A549 (cell line): ENCODE measurements around the gene HCFC2. TPM values are rescaled to one million over a fixed set of nuclear protein-coding genes. Genes with fewer than 3 reads are reported as not detected.

Source experiments
- ATAC-seq, 2 experiments: fragments of 200-7000 bp in 1 of 2; fragments of >200 bp in 1 of 2; cut with Nextera tagmentation in 1 of 2; cut with Tn5 transposase in 1 of 2; 3 replicates each; pipeline versions ENCODE4 v1.8.0 to v1.9.1; 2018 to 2020; ENCODE audit warnings: mild to moderate bottlenecking in 1 of 2, moderate library complexity in 1 of 2
- CTCF ChIA-PET: fragments of 300-600 bp; sonication (Branson Sonifier 250); formaldehyde crosslinking; extraction: SDS; loops from one replicate; lab custom pipeline; 2021; ENCODE audit warnings: antibody characterized with exemption, inconsistent platforms; lab: Yijun Ruan, JAX
- POLR2A ChIA-PET: fragments of 350-600 bp; formaldehyde crosslinking; extraction: SDS; loops from one replicate; lab custom pipeline; 2021; ENCODE audit warnings: antibody characterized with exemption, inconsistent platforms; lab: Yijun Ruan, JAX
- DNase-seq, 2 experiments: peaks; one replicate each; pipeline versions ENCODE4 v3.0.0 to v3.0.0-alpha.2; 2011 to 2016; ENCODE audit warnings: low read depth in 1 of 2, low spot score in 1 of 2
- FAIRE-seq: peaks from 2 replicates; lab custom pipeline; 2011; peaks lifted over from hg19 to GRCh38; lab: Jason Lieb, UNC
- H3K27ac ChIP-seq, 2 experiments: fragments of >200 bp; sonication (Bioruptor Twin); formaldehyde crosslinking; 3 replicates each; pipeline ENCODE4 v1.5.1; 2016 to 2017
- H3K4me1 ChIP-seq: fragments of >200 bp; sonication (Bioruptor Twin); formaldehyde crosslinking; 3 replicates; pipeline ENCODE4 v1.6.1; 2016
- H3K4me2 ChIP-seq: fragments of >200 bp; sonication (Bioruptor Twin); formaldehyde crosslinking; 3 replicates; pipeline ENCODE4 v1.6.1; 2016
- H3K4me3 ChIP-seq: fragments of >200 bp; sonication (Bioruptor Twin); formaldehyde crosslinking; 3 replicates; pipeline ENCODE4 v1.5.1; 2016
- H3K9me3 ChIP-seq: fragments of >200 bp; sonication (Bioruptor Twin); formaldehyde crosslinking; 3 replicates; pipeline ENCODE4 v1.6.1; 2016
- ATOH8 ChIP-seq: fragments of 250-450 bp; sonication (Bioruptor Pico); IDR thresholded peaks from 2 replicates; pipeline ENCODE4 v1.5.0; 2020; ENCODE audit warnings: low read depth, mild to moderate bottlenecking, moderate library complexity
- BCL3 ChIP-seq: fragments of >200 bp; sonication (Bioruptor Twin); formaldehyde crosslinking; IDR thresholded peaks from 3 replicates; pipeline ENCODE4 v1.6.1; 2016
- CEBPB ChIP-seq, 2 experiments: fragments of >200 bp in 1 of 2; sonication (Bioruptor Twin) in 1 of 2; formaldehyde crosslinking in 1 of 2; IDR thresholded peaks; 2 replicates each; pipeline ENCODE4 v1.6.1; 2012 to 2016
- CHD2 ChIP-seq: fragments of 150-350 bp; IDR thresholded peaks from 2 replicates; pipeline ENCODE4 v1.6.1; 2014; ENCODE audit warnings: low read length; ENCODE audit not compliant: partially characterized antibody
- FOSL2 ChIP-seq, 2 experiments: fragments of 450-650 bp in 1 of 2; fragments of >200 bp in 1 of 2; sonication (Bioruptor Twin) in 1 of 2; formaldehyde crosslinking; IDR thresholded peaks; 2 replicates each; pipeline versions ENCODE4 v1.5.0 to v1.6.1; 2016 to 2020; ENCODE audit warnings: mild to moderate bottlenecking in 1 of 2, moderate library complexity in 1 of 2
- FOXS1 ChIP-seq: fragments of 250-450 bp; sonication (Bioruptor Pico); IDR thresholded peaks from 2 replicates; pipeline ENCODE4 v1.5.0; 2020; ENCODE audit warnings: mild to moderate bottlenecking, moderate library complexity
- GATA3 ChIP-seq: IDR thresholded peaks from 2 replicates; pipeline ENCODE4 v1.6.1; 2012; ENCODE audit warnings: borderline replicate concordance
- JUNB ChIP-seq: fragments of >200 bp; sonication (Bioruptor Twin); formaldehyde crosslinking; IDR thresholded peaks from 2 replicates; pipeline ENCODE4 v1.6.1; 2016
- KDM1A ChIP-seq: fragments of 200-600 bp; sonication (generic); IDR thresholded peaks from 2 replicates; pipeline ENCODE4 v1.6.1; 2016; ENCODE audit warnings: low read depth, mild to moderate bottlenecking
- MYC ChIP-seq: IDR thresholded peaks from 2 replicates; pipeline ENCODE4 v1.6.1; 2012; ENCODE audit warnings: mild to moderate bottlenecking, inconsistent platforms, low read length, improper control_type of control experiment, borderline replicate concordance
- NFE2L2 ChIP-seq: fragments of 150-350 bp; conservative IDR thresholded peaks from 2 replicates; pipeline ENCODE4 v1.6.1; 2014; ENCODE audit warnings: low read length
- NPAS2 ChIP-seq: fragments of 250-450 bp; sonication (Bioruptor Pico); IDR thresholded peaks from 2 replicates; pipeline ENCODE4 v1.8.0; 2022; ENCODE audit warnings: mild to moderate bottlenecking, moderate library complexity, borderline replicate concordance
- NR3C1 ChIP-seq: fragments of >200 bp; sonication (Bioruptor Twin); formaldehyde crosslinking; IDR thresholded peaks from 3 replicates; pipeline ENCODE4 v1.6.1; 2017
- POLR2A ChIP-seq: IDR thresholded peaks from 2 replicates; pipeline ENCODE4 v1.6.1; 2012; ENCODE audit warnings: mild to moderate bottlenecking, low read length
- RCOR1 ChIP-seq: fragments of 150-350 bp; IDR thresholded peaks from 2 replicates; pipeline ENCODE4 v1.6.1; 2014; ENCODE audit warnings: antibody characterized with exemption, low read length, low read depth
- RFX5 ChIP-seq: fragments of 450-650 bp; IDR thresholded peaks from 2 replicates; pipeline ENCODE4 v1.7.1; 2014; ENCODE audit warnings: antibody characterized with exemption, mild to moderate bottlenecking, moderate library complexity
- SMC3 ChIP-seq: fragments of >200 bp; sonication (Bioruptor Twin); formaldehyde crosslinking; IDR thresholded peaks from 3 replicates; pipeline ENCODE4 v1.6.1; 2018; ENCODE audit warnings: inconsistent platforms
- TP53 ChIP-seq: fragments of 250-450 bp; sonication (Bioruptor Pico); IDR thresholded peaks from 2 replicates; pipeline ENCODE4 v1.5.0; 2021; ENCODE audit warnings: mild to moderate bottlenecking, moderate library complexity
- USF2 ChIP-seq: fragments of 450-650 bp; IDR thresholded peaks from 2 replicates; pipeline ENCODE4 v1.6.1; 2014; ENCODE audit warnings: antibody characterized with exemption
- ZFP36 ChIP-seq: fragments of 450-650 bp; IDR thresholded peaks from 2 replicates; pipeline ENCODE4 v1.6.1; 2014; ENCODE audit warnings: borderline replicate concordance; ENCODE audit not compliant: partially characterized antibody
- ZNF302 ChIP-seq: fragments of 250-450 bp; sonication (Bioruptor Pico); IDR thresholded peaks from 2 replicates; pipeline ENCODE4 v1.9.0; 2021; ENCODE audit warnings: inconsistent platforms, mild to moderate bottlenecking, moderate library complexity
- WGBS: methylation state at CpG from one replicate; pipeline ENCODE4 v1.1.6; 2017; ENCODE audit errors: missing lambda C conversion rate; 5-methylcytosine and 5-hydroxymethylcytosine counted together
- polyA plus RNA-seq, 4 experiments: library from polyadenylated mRNA; depleted of rRNA in 3 of 4; stranded (reverse); fragments of >200 nt; fragmentation: RNase III in 1 of 4; extraction: RNeasy Plus Mini Kit Qiagen cat#74134 plus additional on column Dnase treatment in 1 of 4; gene quantifications; 2 replicates in 3 of 4; 3 replicates in 1 of 4; pipeline ENCODE4 v1.2.3, GENCODE V29; 2011 to 2017
- TF ChIP-seq, protein P1 (sequence below): IDR thresholded peaks from 2 replicates; pipeline ENCODE4 v1.6.1; 2012; ENCODE audit warnings: low read depth, borderline replicate concordance
- TF ChIP-seq, protein P2 (sequence below): IDR thresholded peaks from 2 replicates; pipeline ENCODE4 v1.6.1; 2012
- TF ChIP-seq, protein P3 (sequence below): fragments of >200 bp; sonication (Bioruptor Twin); formaldehyde crosslinking; IDR thresholded peaks from 2 replicates; pipeline ENCODE4 v1.6.1; 2016
- TF ChIP-seq, protein P4 (sequence below): fragments of 250-450 bp; sonication (Bioruptor Pico); IDR thresholded peaks from 2 replicates; pipeline ENCODE4 v1.5.0; 2021; ENCODE audit warnings: mild to moderate bottlenecking, moderate library complexity, borderline replicate concordance

The HCFC2 gene
- polyA plus RNA-seq, 2 of the 4 experiments (the other 2 are of a cell fraction), result 5.0 to 10.0 TPM

DNA sequence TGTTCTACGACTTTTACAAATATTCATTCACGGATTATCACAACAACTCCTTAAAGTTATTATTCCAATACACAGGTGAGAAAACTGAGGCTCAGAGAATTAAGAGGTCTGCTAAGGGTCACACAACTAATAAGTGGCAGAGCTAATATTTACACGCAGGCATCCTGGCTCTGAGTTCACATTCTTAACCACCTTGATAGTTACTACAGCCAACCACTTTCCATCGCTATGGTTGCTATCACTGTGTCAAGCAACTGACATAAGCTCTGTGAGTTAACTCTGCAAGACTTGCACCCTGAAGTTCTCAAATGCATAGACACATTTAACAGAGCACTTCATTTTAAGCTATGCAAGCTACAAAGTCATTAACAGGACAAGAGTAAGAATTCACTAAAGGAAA is 18.0 kb upstream of the HCFC2 start:
- 76% methylated on average over 4 of the region's 4 CpGs for WGBS
- FAIRE-seq (no peak), ATAC-seq (no peak), DNase-seq (no peak)
- TF ChIP-seq FOXS1 (CRISPR knock-in tag) (no peak), JUNB (no peak), BCL3 (no peak), FOSL2 (IDR thresholded peaks at IDR 0.05) (no peak), FOSL2 (CRISPR knock-in tag; IDR thresholded peaks at IDR 0.05) (no peak), GATA3 (no peak), ZNF302 (no peak), RFX5 (no peak), SMC3 (no peak)
- TF ChIP-seq, protein P1, sequence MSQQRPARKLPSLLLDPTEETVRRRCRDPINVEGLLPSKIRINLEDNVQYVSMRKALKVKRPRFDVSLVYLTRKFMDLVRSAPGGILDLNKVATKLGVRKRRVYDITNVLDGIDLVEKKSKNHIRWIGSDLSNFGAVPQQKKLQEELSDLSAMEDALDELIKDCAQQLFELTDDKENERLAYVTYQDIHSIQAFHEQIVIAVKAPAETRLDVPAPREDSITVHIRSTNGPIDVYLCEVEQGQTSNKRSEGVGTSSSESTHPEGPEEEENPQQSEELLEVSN, result no peak
- TF ChIP-seq, protein P2, sequence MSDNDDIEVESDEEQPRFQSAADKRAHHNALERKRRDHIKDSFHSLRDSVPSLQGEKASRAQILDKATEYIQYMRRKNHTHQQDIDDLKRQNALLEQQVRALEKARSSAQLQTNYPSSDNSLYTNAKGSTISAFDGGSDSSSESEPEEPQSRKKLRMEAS, result no peak
- CTCF ChIA-PET, result interaction anchor here (0.9 to 1.6 kb wide), 2 partner anchors 8 to 157 kb away, joined by 3 read pairs; no protein-coding TSS in a partner anchor
- POLR2A ChIA-PET, result interaction anchor here (0.6 to 1.5 kb wide), 2 partner anchors 81 to 229 kb away, joined by 3 to 6 read pairs; partner anchors contain the start of gene TDG
- Histone ChIP-seq H3K27ac (no peak overlapping the region), H3K9me3 (no peaks in the 10 kb centered on the region), H3K4me1 (peaks cover 10% of the 10 kb centered on the region; the same call in 2 of the 3 replicates), H3K4me3 (no peak overlapping the region), H3K4me2 (no peak overlapping the region)

DNA sequence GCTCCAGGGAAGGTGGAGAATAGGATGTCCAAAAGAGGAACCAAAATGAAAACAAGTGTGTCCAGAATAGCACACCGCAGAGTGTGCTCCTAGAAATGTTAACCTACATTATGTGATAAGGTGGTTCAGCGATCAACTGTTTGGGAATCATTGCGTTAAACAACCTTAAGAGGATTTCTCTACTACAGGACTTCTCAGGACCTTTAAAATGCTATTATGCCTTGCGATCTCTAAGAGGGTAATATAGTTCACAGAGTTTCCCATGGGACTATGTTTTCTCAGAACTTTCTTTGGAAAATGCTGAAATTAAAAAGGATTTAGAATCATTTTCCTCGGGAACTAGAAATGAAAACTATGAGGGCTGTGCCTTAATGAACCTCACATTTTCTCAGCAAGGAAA is 16.2 kb upstream of the HCFC2 start:
- ChIA-PET POLR2A (no interaction called here), CTCF (no interaction called here)
- FAIRE-seq (no peak), ATAC-seq (no peak), DNase-seq (no peak)
- peaks cover 10% of the 10 kb centered on the region; the same call in 2 of the 3 replicates for H3K4me1 ChIP-seq
- no peak for TF ChIP-seq NR3C1
- TF ChIP-seq, protein P1, result no peak
- TF ChIP-seq CHD2, result no peak
- TF ChIP-seq CEBPB (IDR thresholded peaks at IDR 0.05), result no peak
- TF ChIP-seq, protein P3, sequence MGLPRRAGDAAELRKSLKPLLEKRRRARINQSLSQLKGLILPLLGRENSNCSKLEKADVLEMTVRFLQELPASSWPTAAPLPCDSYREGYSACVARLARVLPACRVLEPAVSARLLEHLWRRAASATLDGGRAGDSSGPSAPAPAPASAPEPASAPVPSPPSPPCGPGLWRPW, result no peak
- no peak for TF ChIP-seq KDM1A
- H3K27ac ChIP-seq, result no peak overlapping the region
- WGBS, result 85% methylated on average over 5 of the region's 5 CpGs
- no peaks in the 10 kb centered on the region for H3K9me3 ChIP-seq
- no peak overlapping the region for H3K4me2 ChIP-seq
- no peak overlapping the region for H3K4me3 ChIP-seq

DNA sequence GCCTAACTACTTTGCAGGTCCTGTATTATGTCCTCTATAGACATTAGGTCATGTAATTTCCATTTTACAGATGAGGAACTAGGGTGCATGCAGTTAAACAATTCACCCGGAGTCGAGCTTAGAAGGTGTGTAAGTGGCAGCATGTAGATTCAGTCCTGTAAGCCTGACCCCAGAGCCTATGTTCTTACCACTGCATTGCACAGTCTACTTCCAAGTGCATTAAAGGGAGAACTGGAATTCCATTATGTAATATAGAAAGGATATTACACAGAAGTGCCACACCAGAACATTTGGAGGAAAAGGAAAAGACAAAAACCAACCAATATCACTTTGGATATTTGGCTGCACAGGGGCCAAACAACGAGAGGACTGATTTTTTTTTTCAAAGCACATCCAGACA is 15.5 kb upstream of the HCFC2 start:
- Histone ChIP-seq H3K4me1 (peaks cover 10% of the 10 kb centered on the region; the same call in 2 of the 3 replicates), H3K4me2 (peak overlapping the region; percentile 75; the same call in 2 of the 3 replicates), H3K9me3 (no peaks in the 10 kb centered on the region), H3K4me3 (no peak overlapping the region), H3K27ac (no peak overlapping the region)
- WGBS, result 73% methylated on average over 3 of the region's 3 CpGs
- CTCF ChIA-PET, result no interaction called here
- TF ChIP-seq CEBPB (IDR thresholded peaks at IDR 0.05), result no peak
- TF ChIP-seq NFE2L2, result no peak
- no peak for TF ChIP-seq ATOH8 (CRISPR knock-in tag)
- no peak for TF ChIP-seq SMC3
- TF ChIP-seq, protein P4, sequence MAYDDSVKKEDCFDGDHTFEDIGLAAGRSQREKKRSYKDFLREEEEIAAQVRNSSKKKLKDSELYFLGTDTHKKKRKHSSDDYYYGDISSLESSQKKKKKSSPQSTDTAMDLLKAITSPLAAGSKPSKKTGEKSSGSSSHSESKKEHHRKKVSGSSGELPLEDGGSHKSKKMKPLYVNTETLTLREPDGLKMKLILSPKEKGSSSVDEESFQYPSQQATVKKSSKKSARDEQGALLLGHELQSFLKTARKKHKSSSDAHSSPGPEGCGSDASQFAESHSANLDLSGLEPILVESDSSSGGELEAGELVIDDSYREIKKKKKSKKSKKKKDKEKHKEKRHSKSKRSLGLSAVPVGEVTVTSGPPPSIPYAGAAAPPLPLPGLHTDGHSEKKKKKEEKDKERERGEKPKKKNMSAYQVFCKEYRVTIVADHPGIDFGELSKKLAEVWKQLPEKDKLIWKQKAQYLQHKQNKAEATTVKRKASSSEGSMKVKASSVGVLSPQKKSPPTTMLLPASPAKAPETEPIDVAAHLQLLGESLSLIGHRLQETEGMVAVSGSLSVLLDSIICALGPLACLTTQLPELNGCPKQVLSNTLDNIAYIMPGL (CRISPR knock-in tag), result no peak
- TF ChIP-seq POLR2A, result no peak
- TF ChIP-seq JUNB, result no peak
- no peak for TF ChIP-seq USF2
- no peak for TF ChIP-seq MYC
- no peak for TF ChIP-seq RFX5
- no peak for TF ChIP-seq TP53 (CRISPR knock-in tag)
- no peak for TF ChIP-seq RCOR1
- no peak for TF ChIP-seq ZNF302
- no peak for TF ChIP-seq ZFP36
- no peak for TF ChIP-seq KDM1A
- TF ChIP-seq NPAS2, result no peak
- DNase-seq (no peak), ATAC-seq (peak in 1 of 2 experiments; percentile 15; a peak in 1 of 6 replicates), FAIRE-seq (no peak)
- POLR2A ChIA-PET, result no interaction called here
